Upper lobe of left lung (tissue), 4 donors: ENCODE data around the gene ZNRF1.

Experiments used
- EP300 ChIP-seq, 4 donors: sonication (generic); formaldehyde crosslinking; IDR thresholded peaks; one replicate each; pipeline ENCODE4 v1.5.1; 2017; ENCODE audit warnings: antibody characterized with exemption in 4 of 4, control low read depth in 2 of 4
- POLR2A ChIP-seq, 4 donors: fragments of 450-650 bp; IDR thresholded peaks; one replicate each; pipeline ENCODE4 v1.5.1; 2016 to 2017; ENCODE audit warnings: antibody characterized with exemption in 4 of 4, mild to moderate bottlenecking in 2 of 4
- TF ChIP-seq, protein P1 (sequence below), 6 experiments: fragments of 450-650 bp in 4 of 6; fragments of 200-600 bp in 2 of 6; sonication (generic) in 2 of 6; IDR thresholded peaks; one replicate each; pipeline ENCODE4 v1.5.1; 2016 to 2019; ENCODE audit warnings: antibody characterized with exemption in 6 of 6

- TF ChIP-seq POLR2A (IDR thresholded peaks at IDR 0.05) = no peak
- TF ChIP-seq, protein P1, sequence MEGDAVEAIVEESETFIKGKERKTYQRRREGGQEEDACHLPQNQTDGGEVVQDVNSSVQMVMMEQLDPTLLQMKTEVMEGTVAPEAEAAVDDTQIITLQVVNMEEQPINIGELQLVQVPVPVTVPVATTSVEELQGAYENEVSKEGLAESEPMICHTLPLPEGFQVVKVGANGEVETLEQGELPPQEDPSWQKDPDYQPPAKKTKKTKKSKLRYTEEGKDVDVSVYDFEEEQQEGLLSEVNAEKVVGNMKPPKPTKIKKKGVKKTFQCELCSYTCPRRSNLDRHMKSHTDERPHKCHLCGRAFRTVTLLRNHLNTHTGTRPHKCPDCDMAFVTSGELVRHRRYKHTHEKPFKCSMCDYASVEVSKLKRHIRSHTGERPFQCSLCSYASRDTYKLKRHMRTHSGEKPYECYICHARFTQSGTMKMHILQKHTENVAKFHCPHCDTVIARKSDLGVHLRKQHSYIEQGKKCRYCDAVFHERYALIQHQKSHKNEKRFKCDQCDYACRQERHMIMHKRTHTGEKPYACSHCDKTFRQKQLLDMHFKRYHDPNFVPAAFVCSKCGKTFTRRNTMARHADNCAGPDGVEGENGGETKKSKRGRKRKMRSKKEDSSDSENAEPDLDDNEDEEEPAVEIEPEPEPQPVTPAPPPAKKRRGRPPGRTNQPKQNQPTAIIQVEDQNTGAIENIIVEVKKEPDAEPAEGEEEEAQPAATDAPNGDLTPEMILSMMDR (IDR thresholded peaks at IDR 0.05) = no peak
- no peak for TF ChIP-seq EP300 (IDR thresholded peaks at IDR 0.05)
These were observed 20.8 kb downstream of the ZNRF1 start for GRCh38 chr16:75019586-75019985.
